ENCODE measurements around the gene RCOR1. TPM values are rescaled to one million over a fixed set of nuclear protein-coding genes. Genes with fewer than 3 reads are reported as not detected.
A peak's percentile ranks its signal among the peaks of the same experiment; 100 is the strongest.

The RCOR1 gene
- total RNA-seq, 1 experiment from 2014 or later, result 25.4 TPM

GRCh38 chr14:102734436-102734835, 142.0 kb downstream of the RCOR1 start (continued):
- TF ChIP-seq SMAD4 (CRISPR knock-in tag; IDR thresholded peaks at IDR 0.05) (no peak), ZNF671 (CRISPR knock-in tag; IDR thresholded peaks at IDR 0.05) (no peak), HMGXB4 (CRISPR knock-in tag; IDR thresholded peaks at IDR 0.05) (no peak), NFE2L1 (CRISPR knock-in tag; IDR thresholded peaks at IDR 0.05) (no peak), ZNF219 (CRISPR knock-in tag; IDR thresholded peaks at IDR 0.05; ENCODE audit: borderline replicate concordance) (no peak)
- TF ChIP-seq, protein P1, sequence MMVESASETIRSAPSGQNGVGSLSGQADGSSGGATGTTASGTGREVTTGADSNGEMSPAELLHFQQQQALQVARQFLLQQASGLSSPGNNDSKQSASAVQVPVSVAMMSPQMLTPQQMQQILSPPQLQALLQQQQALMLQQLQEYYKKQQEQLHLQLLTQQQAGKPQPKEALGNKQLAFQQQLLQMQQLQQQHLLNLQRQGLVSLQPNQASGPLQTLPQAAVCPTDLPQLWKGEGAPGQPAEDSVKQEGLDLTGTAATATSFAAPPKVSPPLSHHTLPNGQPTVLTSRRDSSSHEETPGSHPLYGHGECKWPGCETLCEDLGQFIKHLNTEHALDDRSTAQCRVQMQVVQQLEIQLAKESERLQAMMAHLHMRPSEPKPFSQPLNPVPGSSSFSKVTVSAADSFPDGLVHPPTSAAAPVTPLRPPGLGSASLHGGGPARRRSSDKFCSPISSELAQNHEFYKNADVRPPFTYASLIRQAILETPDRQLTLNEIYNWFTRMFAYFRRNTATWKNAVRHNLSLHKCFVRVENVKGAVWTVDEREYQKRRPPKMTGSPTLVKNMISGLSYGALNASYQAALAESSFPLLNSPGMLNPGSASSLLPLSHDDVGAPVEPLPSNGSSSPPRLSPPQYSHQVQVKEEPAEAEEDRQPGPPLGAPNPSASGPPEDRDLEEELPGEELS (CRISPR knock-in tag; IDR thresholded peaks at IDR 0.05), result no peak

DNA sequence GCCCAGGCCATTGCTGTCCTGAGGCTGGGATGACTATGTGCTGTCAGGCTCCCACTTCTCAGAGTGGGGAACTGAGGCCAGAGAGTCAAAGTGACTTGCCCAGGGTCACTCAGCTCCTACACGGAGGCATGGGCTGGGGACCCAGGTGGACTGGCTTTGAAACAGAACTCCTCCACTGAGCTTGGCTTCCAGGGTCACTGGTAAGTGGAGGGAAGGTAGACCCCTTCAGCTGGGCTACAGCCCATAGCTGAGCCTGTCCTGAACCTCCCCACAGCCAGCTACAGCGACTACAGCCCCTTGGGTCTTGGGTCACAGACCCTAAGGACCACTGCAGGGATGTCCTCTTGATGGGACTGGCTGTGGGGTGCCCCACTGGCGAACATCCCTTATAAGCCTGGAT, 144.5 kb downstream of the RCOR1 start:
- TF ChIP-seq SOX15 (CRISPR knock-in tag; IDR thresholded peaks at IDR 0.05) (no peak), NFE2L1 (CRISPR knock-in tag; IDR thresholded peaks at IDR 0.05) (no peak), ZBTB21 (CRISPR knock-in tag; IDR thresholded peaks at IDR 0.05; ENCODE audit: borderline replicate concordance) (no peak), USF2 (CRISPR knock-in tag; IDR thresholded peaks at IDR 0.05) (no peak), ATF2 (CRISPR knock-in tag; IDR thresholded peaks at IDR 0.05; ENCODE audit: borderline replicate concordance, low read depth) (no peak), CREB1 (CRISPR knock-in tag; IDR thresholded peaks at IDR 0.05) (no peak)
- POLR2A ChIA-PET, result no interaction called here
- CTCF ChIA-PET, result interaction anchor here (1.9 kb wide), 1 partner anchor 43 kb away, joined by 4 read pairs; no protein-coding TSS in a partner anchor

GRCh38 chr14:102737402-102738372, 145.2 kb downstream of the RCOR1 start:
- no peak for DNase-seq (ENCODE audit: low spot score)
- Mint-ChIP-seq H3K27ac (peak overlapping the region; percentile 63), H3K4me3 (no peak overlapping the region), H3K27me3 (ENCODE audit: low read depth) (no peaks in the 10 kb centered on the region), H3K4me1 (no peaks in the 10 kb centered on the region), H3K36me3 (peaks cover 7% of the 10 kb centered on the region), H3K9me3 (peaks cover 6% of the 10 kb centered on the region)
- ATAC-seq, result no peak
- TF ChIP-seq SMAD4 (CRISPR knock-in tag; IDR thresholded peaks at IDR 0.05) (no peak), TEAD4 (CRISPR knock-in tag; IDR thresholded peaks at IDR 0.05) (no peak), E2F4 (CRISPR knock-in tag; IDR thresholded peaks at IDR 0.05; ENCODE audit: borderline replicate concordance, low read depth) (no peak), NFATC4 (CRISPR knock-in tag; IDR thresholded peaks at IDR 0.05) (no peak), ELF4 (CRISPR knock-in tag; IDR thresholded peaks at IDR 0.05; ENCODE audit: low read depth) (no peak), ZNF317 (CRISPR knock-in tag; IDR thresholded peaks at IDR 0.05; ENCODE audit: borderline replicate concordance, low read depth) (no peak), TCF7 (CRISPR knock-in tag; IDR thresholded peaks at IDR 0.05; ENCODE audit: low read depth) (no peak), PRRX2 (CRISPR knock-in tag; IDR thresholded peaks at IDR 0.05) (no peak), ZNF219 (CRISPR knock-in tag; IDR thresholded peaks at IDR 0.05; ENCODE audit: borderline replicate concordance) (no peak), JAZF1 (CRISPR knock-in tag; IDR thresholded peaks at IDR 0.05) (no peak), NR1H2 (CRISPR knock-in tag; IDR thresholded peaks at IDR 0.05) (no peak)
- TF ChIP-seq, protein P2, sequence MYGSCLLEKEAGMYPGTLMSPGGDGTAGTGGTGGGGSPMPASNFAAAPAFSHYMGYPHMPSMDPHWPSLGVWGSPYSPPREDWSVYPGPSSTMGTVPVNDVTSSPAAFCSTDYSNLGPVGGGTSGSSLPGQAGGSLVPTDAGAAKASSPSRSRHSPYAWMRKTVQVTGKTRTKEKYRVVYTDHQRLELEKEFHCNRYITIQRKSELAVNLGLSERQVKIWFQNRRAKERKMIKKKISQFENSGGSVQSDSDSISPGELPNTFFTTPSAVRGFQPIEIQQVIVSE (CRISPR knock-in tag; IDR thresholded peaks at IDR 0.05; ENCODE audit: borderline replicate concordance), result no peak
- ChIA-PET CTCF (interaction anchor here (1.9 kb wide), 1 partner anchor 43 kb away, joined by 4 read pairs; no protein-coding TSS in a partner anchor), POLR2A (no interaction called here)

More for the DNA sequence above, 144.5 kb downstream of the RCOR1 start:
- Mint-ChIP-seq H3K4me3 (no peak overlapping the region), H3K27me3 (ENCODE audit: low read depth) (no peaks in the 10 kb centered on the region), H3K36me3 (peaks cover 6% of the 10 kb centered on the region; the same call in 1 of the 2 replicates), H3K27ac (no peak overlapping the region), H3K4me1 (no peaks in the 10 kb centered on the region), H3K9me3 (peaks cover 4% of the 10 kb centered on the region; the same call in 1 of the 2 replicates)
- DNase-seq (ENCODE audit: low spot score) (no peak), ATAC-seq (no peak)
